Mesenchymal stem cell (in vitro differentiated cells and primary cell): ENCODE results near the gene FYB2. TPM values are rescaled to one million over a fixed set of nuclear protein-coding genes. Genes with fewer than 3 reads are reported as not detected.

Source experiments
- DNase-seq: peaks from one replicate; pipeline ENCODE4 v3.0.0-alpha.2; 2013
- H2AFZ ChIP-seq: one replicate; pipeline ENCODE4 v1.6.1; 2013; ENCODE audit warnings: low read depth, mild to moderate bottlenecking, control low read depth, inconsistent platforms, low read length, moderate library complexity
- H2AK5ac ChIP-seq: 2 replicates; pipeline ENCODE4 v1.6.1; 2013; ENCODE audit warnings: low read length, moderate library complexity, mild to moderate bottlenecking, inconsistent platforms; ENCODE audit not compliant: severe bottlenecking
- H2BK120ac ChIP-seq: one replicate; pipeline ENCODE4 v1.6.1; 2013; ENCODE audit warnings: low read depth, mild to moderate bottlenecking, inconsistent platforms, low read length, moderate library complexity
- H2BK12ac ChIP-seq, 2 experiments: one replicate each; pipeline ENCODE4 v1.6.1; 2013; ENCODE audit warnings: inconsistent platforms in 2 of 2, low read length in 2 of 2, mild to moderate bottlenecking in 2 of 2, moderate library complexity in 2 of 2, control low read depth in 1 of 2
- H2BK15ac ChIP-seq: one replicate; pipeline ENCODE4 v1.6.1; 2013; ENCODE audit warnings: mild to moderate bottlenecking, low read depth, inconsistent platforms; ENCODE audit not compliant: poor library complexity, severe bottlenecking
- H2BK5ac ChIP-seq: 2 replicates; pipeline ENCODE4 v1.6.1; 2013; ENCODE audit warnings: low read depth, mild to moderate bottlenecking, low read length, control low read depth, inconsistent platforms; ENCODE audit not compliant: poor library complexity, severe bottlenecking
- H3K14ac ChIP-seq, 2 experiments: one replicate each; pipeline ENCODE4 v1.6.1; 2013; ENCODE audit warnings: inconsistent platforms in 2 of 2, low read length in 2 of 2, control low read depth in 1 of 2, mild to moderate bottlenecking in 1 of 2, moderate library complexity in 1 of 2
- H3K18ac ChIP-seq, 2 experiments: one replicate each; pipeline ENCODE4 v1.6.1; 2013; ENCODE audit warnings: inconsistent platforms in 2 of 2, low read length in 2 of 2, control low read depth in 1 of 2, low read depth in 1 of 2, mild to moderate bottlenecking in 1 of 2
- H3K23ac ChIP-seq, 2 experiments: one replicate each; pipeline ENCODE4 v1.6.1; 2013; ENCODE audit warnings: inconsistent platforms in 2 of 2, low read length in 2 of 2, mild to moderate bottlenecking in 2 of 2, moderate library complexity in 2 of 2, control low read depth in 1 of 2
- H3K27ac ChIP-seq: 2 replicates; pipeline ENCODE4 v1.5.1; 2013; ENCODE audit warnings: mild to moderate bottlenecking, moderate library complexity, low read length, control low read depth, inconsistent platforms; ENCODE audit not compliant: poor library complexity, severe bottlenecking
- H3K27me3 ChIP-seq, 2 experiments: 2 replicates each; pipeline versions ENCODE4 v1.6.1 to v1.7.0; 2013; ENCODE audit warnings: low read length in 2 of 2, mild to moderate bottlenecking in 2 of 2, moderate library complexity in 2 of 2, control low read depth in 1 of 2, inconsistent platforms in 1 of 2; ENCODE audit not compliant: control insufficient read depth in 1 of 2, insufficient read depth in 1 of 2
- H3K36me3 ChIP-seq, 2 experiments: 2 replicates each; pipeline versions ENCODE4 v1.6.1 to v1.7.0; 2013; ENCODE audit warnings: low read length in 2 of 2, control low read depth in 1 of 2, inconsistent platforms in 1 of 2, low read depth in 1 of 2, mild to moderate bottlenecking in 1 of 2; ENCODE audit not compliant: insufficient read depth in 2 of 2, control insufficient read depth in 1 of 2
- H3K4ac ChIP-seq, 2 experiments: one replicate each; pipeline ENCODE4 v1.6.1; 2013; ENCODE audit warnings: inconsistent platforms in 2 of 2, low read length in 2 of 2, mild to moderate bottlenecking in 2 of 2, moderate library complexity in 2 of 2, control low read depth in 1 of 2, low read depth in 1 of 2
- H3K4me1 ChIP-seq: 2 replicates; pipeline ENCODE4 v1.6.1; 2013; ENCODE audit warnings: low read depth, low read length, control low read depth; ENCODE audit not compliant: control insufficient read depth, insufficient read depth
- H3K4me2 ChIP-seq: 2 replicates; pipeline ENCODE4 v1.6.1; 2013; ENCODE audit warnings: low read length, mild to moderate bottlenecking, inconsistent platforms; ENCODE audit not compliant: poor library complexity, severe bottlenecking
- H3K4me3 ChIP-seq, 2 experiments: 2 replicates each; pipeline versions ENCODE4 v1.5.1 to v1.7.0; 2013; ENCODE audit warnings: low read length in 2 of 2, mild to moderate bottlenecking in 2 of 2, control low read depth in 1 of 2, low read depth in 1 of 2; ENCODE audit not compliant: insufficient read depth in 1 of 2
- H3K79me1 ChIP-seq: replicated peaks from 2 replicates; pipeline ENCODE4 v1.6.1; 2013; ENCODE audit warnings: mild to moderate bottlenecking, control low read depth, low read length, inconsistent platforms; ENCODE audit not compliant: poor library complexity, severe bottlenecking
- H3K9ac ChIP-seq: 2 replicates; pipeline ENCODE4 v1.7.0; 2013; ENCODE audit warnings: mild to moderate bottlenecking, low read length, moderate library complexity
- H3K9me3 ChIP-seq: 2 replicates; pipeline ENCODE4 v1.7.0; 2013; ENCODE audit warnings: mild to moderate bottlenecking, low read length; ENCODE audit not compliant: control insufficient read depth
- H4K8ac ChIP-seq: one replicate; pipeline ENCODE4 v1.6.1; 2013; ENCODE audit warnings: inconsistent platforms, mild to moderate bottlenecking, low read length, moderate library complexity
- H4K91ac ChIP-seq: one replicate; pipeline ENCODE4 v1.6.1; 2013; ENCODE audit warnings: mild to moderate bottlenecking, low read length, inconsistent platforms
- WGBS: methylation state at CpG from one replicate; pipeline ENCODE4 v1.1.7; 2013; ENCODE audit warnings: mixed read lengths; 5-methylcytosine and 5-hydroxymethylcytosine counted together
- polyA plus RNA-seq, 2 experiments: library from polyadenylated mRNA; stranded (reverse); fragments of 200-250 nt; gene quantifications; one replicate each; pipeline ENCODE4 v1.2.3, GENCODE V29; 2013

The FYB2 gene, protein sequence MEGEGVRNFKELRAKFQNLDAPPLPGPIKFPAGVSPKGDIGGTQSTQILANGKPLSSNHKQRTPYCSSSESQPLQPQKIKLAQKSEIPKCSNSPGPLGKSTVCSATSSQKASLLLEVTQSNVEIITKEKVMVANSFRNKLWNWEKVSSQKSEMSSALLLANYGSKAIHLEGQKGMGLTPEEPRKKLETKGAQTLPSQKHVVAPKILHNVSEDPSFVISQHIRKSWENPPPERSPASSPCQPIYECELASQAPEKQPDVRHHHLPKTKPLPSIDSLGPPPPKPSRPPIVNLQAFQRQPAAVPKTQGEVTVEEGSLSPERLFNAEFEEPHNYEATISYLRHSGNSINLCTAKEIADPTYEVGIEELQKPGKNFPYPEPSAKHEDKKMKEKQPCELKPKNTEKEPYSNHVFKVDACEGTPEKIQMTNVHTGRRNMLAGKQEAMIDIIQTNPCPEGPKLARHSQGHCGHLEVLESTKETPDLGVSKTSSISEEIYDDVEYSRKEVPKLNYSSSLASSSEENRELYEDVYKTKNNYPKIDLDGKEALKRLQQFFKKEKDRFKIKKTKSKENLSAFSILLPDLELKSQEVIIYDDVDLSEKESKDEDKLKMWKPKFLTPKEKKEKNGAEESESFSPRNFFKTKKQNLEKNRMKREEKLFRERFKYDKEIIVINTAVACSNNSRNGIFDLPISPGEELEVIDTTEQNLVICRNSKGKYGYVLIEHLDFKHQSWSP
- 0.03 TPM for polyA plus RNA-seq (2013, experiment 1 of 2)
- polyA plus RNA-seq (2013, experiment 2 of 2), result 0.04 TPM

DNA sequence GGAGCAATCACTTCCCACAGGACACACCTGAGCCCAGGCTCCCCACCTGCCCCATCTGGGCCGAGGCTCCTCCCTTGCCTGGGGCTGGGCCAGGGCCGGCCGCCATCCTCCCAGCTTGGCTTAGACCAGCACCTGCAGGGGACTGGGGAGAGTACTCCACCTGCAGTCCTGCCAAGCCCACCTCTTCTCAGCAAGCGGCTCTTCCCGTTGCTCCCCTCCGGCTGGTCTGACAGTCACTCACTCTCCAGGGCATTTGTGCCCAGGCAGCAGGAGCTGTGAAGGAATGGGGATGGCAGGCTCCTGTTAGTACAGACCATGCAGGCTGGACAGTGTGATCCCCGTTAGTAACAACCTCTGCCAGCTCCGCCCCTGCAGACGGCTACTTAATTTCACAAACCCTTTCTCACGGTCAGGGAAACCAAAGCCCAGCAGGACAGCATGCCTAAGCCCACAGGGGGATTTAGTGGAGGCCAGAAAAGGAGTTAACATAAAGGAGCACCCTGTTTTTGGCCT lies at the start of gene FYB2:
Gene FYB2, minus strand, starts transcription at position 18 of the 513 bp plus-strand sequence. CDS start 114 bp downstream, outside the sequence.
- H4K8ac ChIP-seq, result no peak within 1 kb of the TSS
- no peak within 1 kb of the TSS for H2AFZ ChIP-seq
- 46% methylated on average over 10 of the region's 10 CpGs for WGBS
- H3K14ac ChIP-seq, result peak within 1 kb of the TSS in 1 of 2 experiments; percentile 64
- H3K4ac ChIP-seq, result no peak within 1 kb of the TSS
- H3K4me1 ChIP-seq, result peaks cover 15% of the 10 kb centered on the region
- peak within 1 kb of the TSS in 1 of 2 experiments; percentile 12 for H2BK12ac ChIP-seq
- peak within 1 kb of the TSS; percentile 50 for H2BK15ac ChIP-seq
- peak within 1 kb of the TSS; percentile 28 for H4K91ac ChIP-seq
- peak; percentile 29 for DNase-seq
- peak within 1 kb of the TSS in 1 of 2 experiments; percentile 30 for H3K18ac ChIP-seq
- no peaks in the 10 kb centered on the region for H3K79me1 ChIP-seq
- peak within 1 kb of the TSS; percentile 25 for H3K4me2 ChIP-seq
- H3K27ac ChIP-seq, result peak within 1 kb of the TSS; percentile 38
- no peak within 1 kb of the TSS for H2BK120ac ChIP-seq
- peak within 1 kb of the TSS; percentile 20 for H2AK5ac ChIP-seq
- H2BK5ac ChIP-seq, result no peak within 1 kb of the TSS
- no peak within 1 kb of the TSS for H3K4me3 ChIP-seq
- peaks cover 0 to 21% of the 10 kb centered on the region in 2 experiments for H3K27me3 ChIP-seq
- no peaks in the 10 kb centered on the region for H3K36me3 ChIP-seq
- H3K23ac ChIP-seq, result no peak within 1 kb of the TSS
- peaks cover 4% of the 10 kb centered on the region for H3K9me3 ChIP-seq
- no peak within 1 kb of the TSS for H3K9ac ChIP-seq

DNA sequence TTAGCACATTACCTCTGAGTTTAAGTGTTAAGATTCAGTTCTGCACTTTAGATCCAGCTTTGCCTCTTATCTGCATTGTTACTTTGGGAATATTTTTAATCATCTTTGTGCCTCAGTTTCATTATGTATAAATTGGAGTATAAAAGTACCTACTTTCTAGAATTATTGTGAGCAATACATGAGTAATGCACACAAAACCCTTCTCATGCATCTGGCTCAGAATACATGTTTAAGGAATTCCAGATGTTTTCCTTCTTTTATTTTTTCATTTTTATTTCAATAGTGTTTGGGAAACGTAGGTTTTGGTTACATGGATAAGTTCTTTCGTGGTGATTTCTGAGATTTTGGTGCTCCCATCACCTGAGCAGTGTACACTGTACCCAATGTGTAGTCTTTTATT lies 49.6 kb upstream of the FYB2 start:
- WGBS, result no CpG with 5 or more reads among the region's 2 CpGs
- no peak for DNase-seq

DNA sequence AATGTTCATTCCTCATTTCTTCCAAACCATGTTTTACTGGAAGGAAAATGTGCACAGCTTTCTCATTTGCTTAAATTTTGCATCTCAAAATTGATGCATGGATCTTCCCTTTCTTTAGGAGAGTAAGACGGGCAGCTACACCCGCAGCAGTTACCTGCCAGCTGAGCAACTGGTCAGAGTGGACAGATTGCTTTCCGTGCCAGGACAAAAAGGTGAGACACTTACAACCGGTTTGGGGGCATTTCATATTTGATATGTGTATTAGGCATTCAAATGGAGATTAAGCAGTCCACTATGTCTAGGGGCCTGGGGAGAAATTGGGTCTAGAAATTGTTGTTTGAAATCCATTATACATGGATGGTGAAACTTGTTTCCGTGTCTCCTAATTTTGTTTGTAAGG lies 48.3 kb upstream of the FYB2 start:
- 81% methylated on average over 5 of the region's 5 CpGs for WGBS
- Histone ChIP-seq H2BK15ac (no peak overlapping the region), H3K36me3 (no peaks in the 10 kb centered on the region), H2AK5ac (no peak overlapping the region), H3K27ac (no peak overlapping the region), H2BK12ac (no peak overlapping the region), H3K4me1 (no peaks in the 10 kb centered on the region), H3K4ac (no peak overlapping the region), H3K4me2 (no peak overlapping the region), H2BK120ac (no peak overlapping the region), H2AFZ (no peak overlapping the region), H4K91ac (no peak overlapping the region), H3K23ac (no peak overlapping the region), H4K8ac (no peak overlapping the region), H3K14ac (no peak overlapping the region), H3K27me3 (no peaks in the 10 kb centered on the region), H3K9ac (peak overlapping the region; percentile 39), H3K79me1 (no peaks in the 10 kb centered on the region), H3K4me3 (no peak overlapping the region), H3K18ac (no peak overlapping the region), H3K9me3 (no peaks in the 10 kb centered on the region), H2BK5ac (no peak overlapping the region)
- DNase-seq, result no peak

More for the DNA sequence above, 49.6 kb upstream of the FYB2 start:
- H3K27ac ChIP-seq, result no peak overlapping the region
- H3K4me3 ChIP-seq, result peak overlapping the region in 1 of 2 experiments; percentile 36
- H3K23ac ChIP-seq, result no peak overlapping the region
- no peaks in the 10 kb centered on the region for H3K36me3 ChIP-seq
- H4K91ac ChIP-seq, result no peak overlapping the region
- no peaks in the 10 kb centered on the region for H3K9me3 ChIP-seq
- no peaks in the 10 kb centered on the region for H3K79me1 ChIP-seq
- no peak overlapping the region for H2BK5ac ChIP-seq
- no peaks in the 10 kb centered on the region for H3K27me3 ChIP-seq
- peak overlapping the region; percentile 54 for H3K9ac ChIP-seq
- no peak overlapping the region for H2BK12ac ChIP-seq
- H2BK15ac ChIP-seq, result no peak overlapping the region
- no peak overlapping the region for H3K4ac ChIP-seq
- H2AK5ac ChIP-seq, result no peak overlapping the region
- no peak overlapping the region for H3K14ac ChIP-seq
- H3K4me2 ChIP-seq, result no peak overlapping the region
- H3K4me1 ChIP-seq, result no peaks in the 10 kb centered on the region
- no peak overlapping the region for H4K8ac ChIP-seq
- no peak overlapping the region for H3K18ac ChIP-seq
- no peak overlapping the region for H2BK120ac ChIP-seq
- no peak overlapping the region for H2AFZ ChIP-seq

DNA sequence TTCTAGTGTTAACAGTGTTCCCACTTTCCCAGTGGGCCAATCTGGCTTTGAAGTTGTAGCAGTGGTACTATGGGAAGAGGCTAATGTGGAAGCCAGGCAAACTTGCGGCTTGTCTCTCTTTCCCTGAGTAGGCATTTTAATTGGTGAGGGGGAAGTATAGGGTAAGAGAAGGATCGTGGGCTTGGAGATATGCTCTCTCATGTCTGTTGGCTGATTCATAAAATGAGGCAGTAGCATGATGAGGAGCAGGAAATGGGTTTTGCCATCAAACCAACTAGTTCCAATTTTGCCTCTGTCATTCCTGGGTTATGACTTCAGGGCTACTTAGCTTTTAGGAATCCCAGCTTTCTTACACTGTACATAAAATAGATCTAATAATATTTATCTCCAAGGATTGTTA lies 47.5 kb upstream of the FYB2 start:
- H3K23ac ChIP-seq, result no peak overlapping the region
- H3K36me3 ChIP-seq, result no peaks in the 10 kb centered on the region
- H3K18ac ChIP-seq, result no peak overlapping the region
- no peak overlapping the region for H2AFZ ChIP-seq
- no peak overlapping the region for H2BK15ac ChIP-seq
- H2AK5ac ChIP-seq, result no peak overlapping the region
- H2BK12ac ChIP-seq, result no peak overlapping the region
- H4K91ac ChIP-seq, result no peak overlapping the region
- no peaks in the 10 kb centered on the region for H3K9me3 ChIP-seq
- H3K79me1 ChIP-seq, result no peaks in the 10 kb centered on the region
- no peak overlapping the region for H3K14ac ChIP-seq
- H3K9ac ChIP-seq, result peak overlapping the region; percentile 69
- no peak overlapping the region for H4K8ac ChIP-seq
- no peak for DNase-seq
- H3K27ac ChIP-seq, result no peak overlapping the region
- no peak overlapping the region for H2BK5ac ChIP-seq
- 53% methylated on average over 2 of the region's 2 CpGs for WGBS
- H3K4ac ChIP-seq, result no peak overlapping the region
- no peaks in the 10 kb centered on the region for H3K4me1 ChIP-seq
- H2BK120ac ChIP-seq, result no peak overlapping the region
- no peaks in the 10 kb centered on the region for H3K27me3 ChIP-seq
- no peak overlapping the region for H3K4me2 ChIP-seq
- no peak overlapping the region for H3K4me3 ChIP-seq
